Hepatocyte (in vitro differentiated cells): ENCODE results near the gene WFDC10B.

ENCODE experiments used
- CTCF ChIP-seq: fragments of 200-600 bp; sonication (generic); IDR thresholded peaks from 2 replicates; pipeline ENCODE4 v1.5.1; 2016; ENCODE audit warnings: antibody characterized with exemption, mild to moderate bottlenecking; ENCODE audit not compliant: poor library complexity
- EZH2 ChIP-seq: fragments of 200-600 bp; sonication (generic); IDR thresholded peaks from 2 replicates; pipeline ENCODE4 v1.6.1; 2016; ENCODE audit warnings: antibody characterized with exemption, mild to moderate bottlenecking, borderline replicate concordance
- EZH2phosphoT487 ChIP-seq: fragments of 200-600 bp; sonication (generic); IDR thresholded peaks from one replicate; pipeline ENCODE4 v1.6.1; 2018; ENCODE audit warnings: antibody characterized with exemption, mild to moderate bottlenecking, low read depth, moderate library complexity; ENCODE audit not compliant: unreplicated experiment, severe bottlenecking

DNA sequence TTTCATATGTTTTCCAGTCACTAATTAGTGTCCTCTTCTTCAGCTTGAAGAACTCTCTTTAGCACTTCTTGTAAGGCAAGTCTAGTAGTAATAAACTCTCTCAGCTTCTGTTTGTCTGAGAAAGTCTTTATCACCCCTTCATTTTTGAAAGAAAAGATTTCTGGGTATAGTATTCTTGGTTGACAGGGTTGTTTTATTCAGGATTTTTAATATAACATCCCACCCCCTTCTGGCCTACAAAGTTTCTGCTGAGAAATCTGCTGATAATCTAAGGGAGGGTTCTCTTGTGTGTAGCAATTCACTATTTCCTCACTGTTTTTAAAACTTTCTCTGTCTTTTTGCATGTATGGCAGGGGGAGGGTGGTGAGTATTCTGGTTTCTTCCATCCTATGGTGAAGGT, 25.2 kb downstream of the WFDC10B start:
- TF ChIP-seq CTCF (no peak), EZH2phosphoT487 (no peak), EZH2 (no peak)
